ENCODE results near the gene TM4SF1.

- TF ChIP-seq CTCF (IDR thresholded peaks at IDR 0.05; ENCODE audit: insufficient read depth, low read depth, low read length) = no peak
- no peak for TF ChIP-seq EZH2 (IDR thresholded peaks at IDR 0.05; ENCODE audit: insufficient read depth, low read length)
Observed at GRCh38 chr3:149390772-149391212, 13.3 kb upstream of the TM4SF1 start.
